ENCODE data around the gene PLPPR3.

GRCh38 chr19:848386-848921, 26.7 kb upstream of the PLPPR3 start:
- no peak for TF ChIP-seq CTCF (IDR thresholded peaks at IDR 0.05)
- no peak for TF ChIP-seq POLR2A (IDR thresholded peaks at IDR 0.05)

All from thyroid gland (tissue), 4 donors.